Pancreas (tissue), 10 donors: Measurements from ENCODE around the gene U2AF2. TPM values are rescaled to one million over a fixed set of nuclear protein-coding genes. Genes with fewer than 3 reads are reported as not detected.

Experiments
- ATAC-seq, 4 donors: fragments of 200-7000 bp; cut with Tn5 transposase; one replicate each; pipeline versions ENCODE4 v1.8.0 to v1.9.1; 2020; ENCODE audit warnings: mild to moderate bottlenecking in 4 of 4, moderate library complexity in 4 of 4
- DNase-seq, 6 donors: peaks; one replicate each; pipeline ENCODE4 v3.0.0-alpha.2; 2020
- FAIRE-seq: peaks from 2 replicates; lab custom pipeline; 2012; peaks lifted over from hg19 to GRCh38; lab: Jason Lieb, UNC
- H3K27ac ChIP-seq, 4 donors: fragments of 200-600 bp; sonication (generic); 1 replicate in 3 of 4; 2 replicates in 1 of 4; pipeline versions ENCODE4 v1.5.0 to v1.8.0; 2020
- H3K27me3 ChIP-seq, 4 donors: fragments of 200-600 bp; one replicate each; pipeline ENCODE4 v1.8.0; 2021
- H3K36me3 ChIP-seq, 3 donors: fragments of 200-600 bp; sonication (generic) in 1 of 3; one replicate each; pipeline versions ENCODE4 v1.5.0 to v1.8.0; 2020 to 2021
- H3K4me1 ChIP-seq, 3 donors: fragments of 200-600 bp; one replicate each; pipeline ENCODE4 v1.8.0; 2021
- H3K4me3 ChIP-seq, 4 donors: fragments of 200-600 bp; sonication (generic) in 2 of 4; one replicate each; pipeline versions ENCODE4 v1.5.0 to v1.8.0; 2020 to 2021
- H3K9me3 ChIP-seq, 4 donors: fragments of 200-600 bp; one replicate each; pipeline ENCODE4 v1.8.0; 2021
- CTCF ChIP-seq, 4 donors: fragments of 200-600 bp; sonication (generic) in 3 of 4; IDR thresholded peaks; one replicate each; pipeline versions ENCODE4 v1.5.0 to v1.8.0; 2021; ENCODE audit warnings: antibody characterized with exemption in 4 of 4
- WGBS, 2 donors: extraction: QIAGEN DNeasy Blood & Tissue Kit; methylation state at CpG; one replicate each; pipeline ENCODE4 v1.1.7; 2013; 5-methylcytosine and 5-hydroxymethylcytosine counted together
- intact Hi-C, 3 donors: fragments of 100-400 bp; cut with DNase I; formaldehyde crosslinking; loops; one replicate each; pipeline versions ENCODE4 v1.11.1 to v1.14.2; 2022
- polyA plus RNA-seq, 2 donors: library from polyadenylated mRNA; stranded (reverse); fragments of 200-250 nt; gene quantifications; one replicate each; pipeline ENCODE4 v1.2.3, GENCODE V29; 2013
- total RNA-seq, 6 donors: library from RNA; stranded (reverse); fragmentation: NEBNext Ultra II Directional in 4 of 6; extraction: Animal tissue kit (Norgen Biotek cat#: 25700) in 4 of 6; gene quantifications; one replicate each; pipeline versions ENCODE4 v1.2.1 to v1.2.4, GENCODE V29; 2021 to 2023
- donor health status: healthy with polysubstance abuse.
- donor health status: DM: no; HTN: no; CAD: no; lungs with moderate emphysema.
- donor health status: DM: no; HTN: no; CAD: no.
- donor health status: control.
- donor health status: control.
- donor health status: Bipolar disorder and iron deficiency.
- donor health status: DM: yes; HTN: yes; CAD: no.
- donor health status: DM: no; HTN: no; CAD: no.
- donor health status: DM: no; HTN: no; CAD: no.
- donor health status: DM: yes; HTN: yes; CAD: no.

Gene U2AF2
- total and polyA plus RNA-seq, 8 donors: 38.4 to 113 (median 62.4) TPM

GRCh38 chr19:55690109-55690768, 35.4 kb downstream of the U2AF2 start:
- 95 to 96% methylated on average over 25 of the region's 25 CpGs for WGBS, 2 donors
- FAIRE-seq (no peak), DNase-seq (peak in 2 of 6 donors; percentile 43 to 77), ATAC-seq (no peak)
- H3K4me1 ChIP-seq: peaks cover under 1 to 4% (median 3%) of the 10 kb centered on the region in 3 donors
- no peak overlapping the region for H3K4me3 ChIP-seq
- H3K27ac ChIP-seq: no peak overlapping the region
- H3K27me3 ChIP-seq: no peaks in the 10 kb centered on the region
- no peak for TF ChIP-seq CTCF (IDR thresholded peaks at IDR 0.05)
- H3K9me3 ChIP-seq: no peaks in the 10 kb centered on the region
- peaks cover 4 to 63% (median 52%) of the 10 kb centered on the region in 3 donors for H3K36me3 ChIP-seq
- intact Hi-C loops: loop anchor here in 1 of 3 donors (10.0 kb wide), 1 partner anchor 125 kb away; no protein-coding TSS in a partner anchor

- no peak for FAIRE-seq
- Histone ChIP-seq H3K27ac (no peak overlapping the region), H3K36me3 (peaks cover 6 to 64% (median 51%) of the 10 kb centered on the region in 3 donors), H3K27me3 (no peaks in the 10 kb centered on the region), H3K4me3 (no peak overlapping the region), H3K9me3 (no peaks in the 10 kb centered on the region), H3K4me1 (no peaks in the 10 kb centered on the region)
- intact Hi-C loops: loop anchor here in 1 of 3 donors (10.0 kb wide), 1 partner anchor 124 kb away; no protein-coding TSS in a partner anchor
- peak in 2 of 6 donors; percentile 44 to 63 for DNase-seq
- TF ChIP-seq CTCF (IDR thresholded peaks at IDR 0.05): no peak
- WGBS, 2 donors: 94 to 96% methylated on average over 31 of the region's 31 CpGs
- no peak for ATAC-seq
Observed at GRCh38 chr19:55690769-55691545, 36.1 kb downstream of the U2AF2 start.

- intact Hi-C loops: loop anchor here in 1 of 3 donors (10.0 kb wide), 1 partner anchor 123 kb away; no protein-coding TSS in a partner anchor
Observed at GRCh38 chr19:55691561-55692481, 37.0 kb downstream of the U2AF2 start.

More at GRCh38 chr19:55691561-55692481, 37.0 kb downstream of the U2AF2 start:
- no peak for ATAC-seq
- Histone ChIP-seq H3K4me1 (no peaks in the 10 kb centered on the region), H3K27ac (no peak overlapping the region), H3K9me3 (no peaks in the 10 kb centered on the region), H3K36me3 (peaks cover 9 to 72% (median 55%) of the 10 kb centered on the region in 3 donors), H3K4me3 (no peak overlapping the region), H3K27me3 (no peaks in the 10 kb centered on the region)
- no peak for FAIRE-seq
- TF ChIP-seq CTCF (IDR thresholded peaks at IDR 0.05): no peak
- WGBS, 2 donors: 94% methylated on average over 27 to 31 of the region's 31 CpGs
- peak in 2 of 6 donors; percentile 46 to 72 for DNase-seq
